GM21737 (cell line): ENCODE results near the gene TMEM191B.
"Not testable (repeated sequence)": the region's sequence is repeated elsewhere in the genome, so short reads cannot be mapped to it uniquely, and the experiment has no call there.

Experiments
- ATAC-seq: cut with Tn5 transposase; IDR thresholded peaks from one replicate; pipeline ENCODE4 v1.9.1; 2021; ENCODE audit warnings: mild to moderate bottlenecking, moderate library complexity; ENCODE audit not compliant: unreplicated experiment

Gene TMEM191B

DNA sequence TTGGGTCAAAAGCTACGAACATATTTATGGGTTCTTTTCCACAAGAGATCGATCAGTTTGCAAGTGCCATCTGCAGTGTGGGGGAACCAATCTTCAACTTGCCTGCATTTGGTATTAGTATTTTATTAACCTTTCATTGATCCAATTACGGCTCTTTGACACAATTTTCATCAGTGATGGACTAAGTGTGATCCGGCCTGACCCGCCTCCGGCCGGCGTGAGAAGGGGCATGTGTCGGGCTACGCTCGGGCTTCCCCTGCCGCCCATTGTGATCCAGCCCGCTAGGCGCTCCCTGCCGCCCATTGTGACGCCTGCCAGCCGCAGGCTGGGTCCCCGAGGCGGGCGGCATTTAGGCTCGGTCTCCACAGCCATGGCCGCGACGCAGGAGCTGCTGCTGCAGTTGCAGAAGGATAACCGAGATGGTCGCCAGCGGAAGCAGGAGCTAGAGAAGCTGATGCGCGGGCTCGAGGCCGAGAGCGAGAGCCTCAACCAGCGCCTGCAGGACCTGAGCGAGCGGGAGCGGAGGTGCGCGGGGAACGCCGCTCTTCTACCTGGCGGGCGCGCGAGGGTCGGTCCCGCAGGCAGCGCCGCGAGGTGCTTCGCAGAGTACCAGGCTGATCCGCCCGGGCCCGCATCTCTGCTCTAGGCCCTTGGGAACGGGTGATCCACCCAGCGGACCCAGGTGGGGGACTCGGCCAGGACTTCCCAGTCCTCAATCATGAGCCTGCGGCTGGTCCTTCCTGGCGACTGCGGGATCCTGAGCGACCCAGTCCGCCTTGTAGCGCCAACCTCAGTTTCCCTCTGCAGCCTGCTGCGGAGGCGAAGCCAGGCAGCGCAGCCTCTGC, at the start of gene TMEM191B:
TMEM191B (plus strand) TSS at position 51 of the 845 bp plus-strand sequence; CDS start at position 230, 179 bp downstream.
- ATAC-seq, result peak; percentile 12

DNA sequence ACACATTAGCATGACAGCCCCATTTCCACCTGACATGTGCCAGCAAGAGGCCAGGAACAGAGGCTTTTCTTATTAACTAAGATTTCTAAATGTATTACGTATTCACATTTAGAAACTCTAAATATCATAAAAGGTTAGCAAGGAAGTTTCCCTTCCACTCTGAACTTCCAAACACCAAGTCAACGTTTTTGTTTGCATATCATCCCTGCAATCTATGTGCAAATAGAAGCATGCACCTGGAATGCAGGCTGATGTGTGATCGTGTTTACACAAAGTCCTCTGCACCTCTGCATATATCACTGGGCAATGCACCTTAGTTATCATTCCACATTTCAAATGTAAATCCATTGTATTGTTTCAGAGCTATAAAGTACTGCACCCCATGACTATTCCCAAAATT, 31.4 kb upstream of the TMEM191B start:
- ATAC-seq, result not testable (repeated sequence)

DNA sequence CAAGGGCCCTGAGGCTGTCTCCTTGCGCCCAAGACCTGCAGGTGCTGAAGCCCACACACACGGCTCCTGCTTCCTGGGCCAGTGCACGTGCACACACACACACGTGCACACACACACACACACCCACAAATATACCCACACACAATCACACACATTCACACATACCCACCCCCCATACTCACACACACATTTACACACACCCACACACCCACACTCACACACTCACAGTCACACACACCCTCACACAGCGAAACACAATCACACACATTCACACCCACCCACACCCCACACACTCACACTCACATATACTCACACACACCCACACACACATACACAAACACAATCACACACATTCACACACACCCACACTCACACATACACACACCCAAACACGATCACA, 16.3 kb upstream of the TMEM191B start:
- ATAC-seq, result not testable (repeated sequence)

DNA sequence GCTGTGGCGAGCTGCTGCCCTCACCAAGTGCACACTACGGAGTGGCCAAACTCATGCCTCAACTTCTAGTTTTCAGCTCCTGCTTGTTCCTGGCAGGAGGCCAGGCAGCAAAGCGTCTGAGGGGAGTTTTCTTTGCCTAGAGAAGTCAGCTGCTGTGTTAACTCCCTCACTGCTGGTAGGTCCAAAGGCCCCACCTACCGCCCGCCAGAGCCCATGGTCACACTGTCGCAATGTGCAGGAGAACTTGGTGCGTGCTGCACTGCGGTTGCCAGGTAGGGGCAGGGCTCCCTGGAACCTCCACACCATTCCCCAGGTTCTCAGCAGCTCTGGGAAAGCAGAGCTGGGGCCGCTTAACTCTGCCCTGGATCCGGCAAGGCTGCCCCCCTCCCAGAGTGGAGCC, 15.2 kb upstream of the TMEM191B start:
- not testable (repeated sequence) for ATAC-seq

DNA sequence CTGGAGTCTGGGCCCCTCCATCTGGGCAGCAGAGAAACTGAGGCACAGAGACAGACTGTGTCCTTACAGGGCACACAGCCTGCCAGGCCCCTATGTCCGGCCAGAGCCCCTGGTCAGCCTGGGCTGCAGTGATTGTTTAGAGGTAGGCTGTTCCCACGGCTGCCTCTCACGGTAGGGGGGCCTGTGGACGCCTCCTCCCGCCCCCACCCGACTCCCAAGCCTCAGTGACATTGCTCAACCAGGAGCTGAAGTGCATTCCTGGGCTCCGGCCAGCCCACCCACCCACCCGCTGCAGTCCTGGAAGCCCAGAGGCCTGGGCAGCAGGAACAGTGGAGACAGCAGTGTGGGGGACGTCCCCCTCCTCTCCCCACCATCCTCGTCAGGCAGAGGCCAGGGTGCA, 14.1 kb upstream of the TMEM191B start:
- ATAC-seq, result not testable (repeated sequence)

DNA sequence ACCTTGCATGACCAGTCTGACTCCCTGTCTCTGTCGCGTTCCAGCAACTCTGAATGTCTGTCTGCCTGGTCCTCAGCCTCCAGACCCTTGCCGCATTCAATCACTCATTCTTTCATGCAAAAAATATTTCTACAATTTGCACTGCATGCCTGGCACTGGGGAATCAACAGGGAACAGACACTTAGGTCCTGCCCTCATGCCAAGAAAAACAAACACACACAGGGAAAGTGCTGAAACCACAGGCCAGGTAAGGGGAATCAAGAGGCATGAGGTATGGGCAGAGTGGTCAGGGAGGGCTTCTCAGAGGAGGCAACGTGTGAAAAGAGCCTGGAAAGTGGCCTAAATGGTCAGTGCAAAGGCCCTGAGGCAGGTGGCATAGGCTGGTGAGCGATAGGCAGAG, 9.5 kb upstream of the TMEM191B start, which contains the start of gene GGTLC3:
GGTLC3 (minus strand) TSS at position 101 of the 400 bp plus-strand sequence. CDS start 264 bp downstream, outside the sequence.
- not testable (repeated sequence) for ATAC-seq

DNA sequence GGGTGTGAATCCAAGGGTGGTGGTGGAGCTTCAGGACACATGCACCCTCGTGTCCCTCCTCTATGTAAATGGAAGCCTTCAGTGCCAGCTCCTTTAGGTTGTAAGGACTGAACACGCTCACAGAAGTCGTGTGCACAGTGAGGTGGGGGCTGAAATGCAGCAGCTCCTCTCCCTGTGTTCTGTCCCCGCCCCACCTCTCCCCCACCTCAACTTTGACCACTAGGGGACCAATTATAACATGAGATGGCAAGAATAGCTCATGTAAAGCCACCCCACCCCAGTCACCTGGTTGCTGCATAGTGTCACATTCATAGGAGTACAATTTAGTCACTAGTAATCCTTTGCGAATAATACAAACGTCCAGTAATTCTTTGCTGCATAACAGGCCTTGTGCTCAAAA, 4.8 kb upstream of the TMEM191B start:
- not testable (repeated sequence) for ATAC-seq

GRCh38 chr22:18523328-18523727, 4.3 kb upstream of the TMEM191B start:
- not testable (repeated sequence) for ATAC-seq

DNA sequence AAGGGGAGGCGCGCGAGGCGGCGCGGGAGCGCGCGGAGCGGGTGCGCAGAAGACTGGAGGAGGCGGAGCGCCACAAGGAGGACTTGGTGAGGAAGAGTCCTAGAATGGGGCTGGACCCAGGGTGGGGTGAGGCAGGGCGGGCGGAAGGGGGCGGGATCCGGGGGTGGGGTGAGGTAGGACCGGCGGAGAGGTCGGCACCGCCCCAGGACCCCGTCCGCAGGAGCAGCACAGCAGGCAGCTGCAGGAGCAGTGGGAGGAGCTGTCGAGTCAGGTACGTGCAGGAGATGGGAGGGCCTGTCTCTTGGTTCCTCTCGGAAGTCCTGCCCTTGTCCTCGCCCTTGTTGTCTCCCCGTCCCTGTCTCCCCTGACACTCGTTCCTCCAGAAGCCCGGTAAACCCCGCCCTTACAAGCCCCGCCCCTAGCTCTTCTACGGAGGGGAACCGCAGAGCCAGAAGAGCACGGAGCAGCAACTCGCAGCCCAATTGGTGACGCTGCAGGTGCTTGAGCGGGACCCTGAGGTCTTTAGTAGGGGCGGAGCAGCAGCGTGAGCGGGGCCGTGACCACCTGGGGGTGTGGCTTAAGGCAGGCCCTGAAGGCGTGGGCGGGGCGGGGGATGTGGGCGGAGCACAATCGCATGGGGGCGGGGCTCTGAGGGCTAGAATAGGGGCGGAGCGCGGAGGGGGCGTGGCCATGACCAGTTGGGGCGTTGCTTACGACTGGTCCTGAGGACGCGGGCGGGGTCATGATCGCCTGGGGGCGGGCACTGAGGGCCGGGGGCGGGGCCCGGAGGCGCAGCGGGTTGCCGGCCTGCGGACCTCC, 1.2 kb downstream of the TMEM191B start:
- ATAC-seq, result peak; percentile 75

DNA sequence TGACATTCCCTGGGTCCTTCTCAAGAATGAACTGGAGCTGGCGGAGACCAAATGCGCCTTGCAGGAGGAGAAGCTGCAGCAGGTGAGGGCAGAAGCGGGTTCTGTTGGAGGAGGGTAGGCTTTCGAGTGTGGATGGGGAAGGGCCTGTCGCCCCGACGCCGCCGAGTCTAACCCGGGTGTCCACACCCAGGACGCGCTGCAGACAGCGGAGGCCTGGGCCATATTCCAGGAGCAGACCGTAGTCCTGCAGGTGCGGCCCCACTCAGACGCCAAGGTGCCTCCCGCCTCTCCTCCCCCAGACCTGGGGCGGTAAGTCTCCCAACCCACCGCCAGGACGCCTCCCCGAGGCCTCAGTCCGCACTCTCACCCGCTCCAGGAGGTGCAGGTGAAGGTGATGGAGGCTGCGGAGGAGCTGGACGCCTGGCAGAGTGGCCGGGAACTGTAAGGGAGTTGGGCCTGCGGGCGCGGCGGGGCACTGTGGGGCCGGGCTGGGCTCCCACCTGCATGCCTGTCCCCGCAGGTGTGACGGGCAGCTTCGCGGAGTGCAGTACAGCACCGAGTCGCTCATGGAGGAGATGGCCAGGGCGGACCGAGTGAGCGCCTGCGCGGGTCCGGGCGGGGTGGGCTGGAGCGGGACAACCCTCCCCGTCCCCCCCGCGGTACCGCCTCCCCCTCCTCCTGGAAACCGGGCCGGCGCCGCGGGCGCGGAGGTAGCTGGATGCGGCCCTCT, 2.0 kb downstream of the TMEM191B start:
- ATAC-seq, result peak; percentile 4

GRCh38 chr22:18533633-18534032, 6.0 kb downstream of the TMEM191B start:
- not testable (repeated sequence) for ATAC-seq

DNA sequence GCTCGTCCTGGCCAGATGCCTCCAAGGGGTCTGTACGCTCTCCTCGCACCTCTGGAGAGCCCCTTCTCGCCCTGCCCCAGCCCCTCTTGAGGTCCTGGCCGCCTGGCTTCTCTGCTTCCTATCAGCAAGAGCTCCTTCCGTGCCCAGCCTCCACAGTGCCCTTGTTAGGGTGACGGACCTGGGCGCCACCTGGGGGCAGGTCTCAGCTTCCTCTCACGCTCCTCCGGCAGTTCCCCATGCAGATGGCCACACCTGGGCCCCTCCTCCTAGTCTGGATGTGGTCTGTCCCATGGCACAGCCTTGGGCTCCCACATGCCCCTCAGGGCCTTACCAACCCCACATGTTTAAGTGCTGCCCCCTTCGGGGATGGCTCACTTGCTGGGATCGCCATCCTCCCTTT, 6.7 kb downstream of the TMEM191B start:
- not testable (repeated sequence) for ATAC-seq

DNA sequence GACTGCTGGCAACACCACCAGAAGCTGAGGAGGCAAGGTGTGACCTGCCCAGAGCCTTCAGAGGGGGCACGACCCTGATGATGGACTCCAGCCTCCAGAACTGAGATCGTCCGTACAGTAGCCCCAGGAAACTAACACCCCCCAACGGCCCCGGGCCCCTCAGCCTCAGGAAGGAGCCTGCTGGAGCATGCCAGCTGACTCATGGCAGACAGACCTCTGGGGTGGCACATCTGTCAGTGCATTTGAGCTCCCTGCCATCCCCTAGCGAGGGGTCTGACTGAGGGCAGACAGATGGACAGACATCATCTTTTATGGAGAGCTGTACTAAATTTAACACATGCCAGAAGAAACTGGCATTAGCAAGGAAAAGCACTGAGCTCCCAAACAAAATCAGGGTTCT, 12.4 kb downstream of the TMEM191B start:
- not testable (repeated sequence) for ATAC-seq

- ATAC-seq, result not testable (repeated sequence)
Measured at GRCh38 chr22:18543400-18543799, 15.8 kb downstream of the TMEM191B start.

GRCh38 chr22:18544615-18545014, 17.0 kb downstream of the TMEM191B start:
- not testable (repeated sequence) for ATAC-seq

GRCh38 chr22:18549458-18550179, 22.0 kb downstream of the TMEM191B start:
- not testable (repeated sequence) for ATAC-seq

DNA sequence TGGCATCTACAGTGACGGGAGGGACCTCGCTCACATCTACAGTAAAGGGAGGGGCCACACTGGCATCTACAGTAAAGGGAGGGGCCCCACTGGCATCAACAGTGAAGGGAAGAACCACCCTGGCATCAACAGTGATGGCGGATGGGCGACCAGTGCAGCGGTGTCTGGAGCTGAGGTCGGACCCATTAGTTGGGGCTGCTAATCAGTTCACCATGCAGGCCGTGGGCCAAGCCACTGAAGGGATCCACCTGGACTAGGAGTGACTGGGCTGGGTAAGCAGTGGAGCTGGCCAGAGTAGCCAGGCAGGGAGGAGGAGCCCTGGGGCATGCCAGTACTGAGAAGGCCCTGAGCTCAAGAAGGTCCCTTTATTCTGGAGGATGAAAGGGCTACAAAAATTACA, 23.4 kb downstream of the TMEM191B start:
- ATAC-seq, result not testable (repeated sequence)

- ATAC-seq, result not testable (repeated sequence)
Measured at GRCh38 chr22:18552839-18553597, 25.4 kb downstream of the TMEM191B start.
